Heart right ventricle (tissue), 16 donors: ENCODE results near the gene SCYGR4. TPM values are rescaled to one million over a fixed set of nuclear protein-coding genes. Genes with fewer than 3 reads are reported as not detected.

Experiments
- ATAC-seq, 8 donors: fragments of 200-7000 bp; cut with Tn5 transposase; one replicate each; pipeline ENCODE4 v1.9.1; 2020; ENCODE audit warnings: mild to moderate bottlenecking in 8 of 8, moderate library complexity in 8 of 8, moderate number of reproducible peaks in 1 of 8
- DNase-seq, 2 donors: peaks; one replicate each; pipeline ENCODE4 v3.0.0-alpha.2; 2020
- H3K27ac ChIP-seq, 10 donors: fragments of 200-600 bp; sonication (generic) in 2 of 10; one replicate each; pipeline versions ENCODE4 v1.5.0 to v1.8.0; 2020 to 2022; ENCODE audit warnings: mild to moderate bottlenecking in 3 of 10
- H3K27me3 ChIP-seq, 7 donors: fragments of 200-600 bp; one replicate each; pipeline ENCODE4 v1.8.0; 2021 to 2022; ENCODE audit warnings: mild to moderate bottlenecking in 2 of 7
- H3K36me3 ChIP-seq, 9 donors: fragments of 200-600 bp; sonication (generic) in 1 of 9; one replicate each; pipeline versions ENCODE4 v1.5.0 to v1.8.0; 2020 to 2022; ENCODE audit warnings: mild to moderate bottlenecking in 2 of 9
- H3K4me1 ChIP-seq, 9 donors: fragments of 200-600 bp; sonication (generic) in 1 of 9; one replicate each; pipeline versions ENCODE4 v1.5.0 to v1.8.0; 2020 to 2022; ENCODE audit warnings: mild to moderate bottlenecking in 4 of 9
- H3K4me3 ChIP-seq, 10 donors: fragments of 200-600 bp; sonication (generic) in 2 of 10; one replicate each; pipeline versions ENCODE4 v1.5.0 to v1.8.0; 2020 to 2022; ENCODE audit warnings: mild to moderate bottlenecking in 7 of 10, moderate library complexity in 2 of 10
- H3K9me3 ChIP-seq, 11 donors: fragments of 200-600 bp in 10 of 11; sonication (generic) in 2 of 11; one replicate each; pipeline versions ENCODE4 v1.5.0 to v1.8.0; 2013 to 2022; ENCODE audit warnings: mild to moderate bottlenecking in 2 of 11, control low read depth in 1 of 11, moderate library complexity in 1 of 11
- CTCF ChIP-seq, 9 donors: fragments of 200-600 bp; sonication (generic) in 2 of 9; IDR thresholded peaks; one replicate each; pipeline versions ENCODE4 v1.5.0 to v1.8.0; 2021 to 2022; ENCODE audit warnings: antibody characterized with exemption in 9 of 9, mild to moderate bottlenecking in 5 of 9, moderate library complexity in 1 of 9
- WGBS, 2 donors: extraction: QIAGEN DNeasy Blood & Tissue Kit; methylation state at CpG; one replicate each; pipeline ENCODE4 v1.1.7; 2013; ENCODE audit warnings: inconsistent platforms in 1 of 2; 5-methylcytosine and 5-hydroxymethylcytosine counted together
- intact Hi-C, 10 donors: fragments of 100-400 bp; cut with DNase I; formaldehyde crosslinking; loops; one replicate each; pipeline versions ENCODE4 v1.11.1 to v1.14.2; 2022
- polyA plus RNA-seq, 2 donors: library from polyadenylated mRNA; stranded (reverse); fragments of 200-250 nt; gene quantifications; one replicate each; pipeline ENCODE4 v1.2.3, GENCODE V29; 2013
- total RNA-seq, 10 donors: library from RNA; stranded (reverse); fragmentation: NEBNext Ultra II Directional in 3 of 10; extraction: Animal tissue kit (Norgen Biotek cat#: 25700) in 3 of 10; gene quantifications; one replicate each; pipeline versions ENCODE4 v1.2.1 to v1.2.4, GENCODE V29; 2021 to 2023
- donor health status: Arrhythmogenic right ventricular cardiomyopathy.
- donor health status: ischemic (EF 13 %, LVEDD 7.1; RV severe dilation, severe dysfunction).
- donor health status: healthy with polysubstance abuse.
- donor health status: DM: no; HTN: yes; CAD: no.
- donor health status: DM: no; HTN: no; CAD: no.
- donor health status: ischemic (EF 25% LVEDD 6.9; RV normal size, moderate dysfunction).
- donor health status: ischemic (EF 25% LVEDD 5.7; RV mildly dilated, moderate dysfunction).
- donor health status: healthy.
- donor health status: DM: yes; HTN: yes; CAD: no.
- donor health status: Ischemic cardiomyopathy.
- donor health status: ischemic (EF 35%, LVEDD 5.7; RV mildly dilated, moderate dysfunction).
- donor health status: nonischemic (EF 11% LVEDD 7.7; RV severe dilation, severe dysfunction).
- donor health status: DM: yes; HTN: yes; CAD: no.
- donor health status: PGD.
- donor health status: ischemic (EF 29% LVEDD 5.4; RV normal size, mild dysfunction).
- donor health status: nonischemic (EF 23%, LVEDD 6.1; RV moderate dilation, normal function).

Gene SCYGR4
- total and polyA plus RNA-seq, 12 donors: not detected

GRCh38 chr2:227614246-227614645, 3.1 kb upstream of the SCYGR4 start:
- no peaks in the 10 kb centered on the region for H3K36me3 ChIP-seq
- DNase-seq (no peak), ATAC-seq (no peak)
- H3K4me3 ChIP-seq: no peak overlapping the region
- no peak overlapping the region for H3K27ac ChIP-seq
- TF ChIP-seq CTCF (IDR thresholded peaks at IDR 0.05): no peak
- H3K27me3 ChIP-seq: peaks cover 0 to 34% (median 0%) of the 10 kb centered on the region in 7 donors
- H3K9me3 ChIP-seq: no peaks in the 10 kb centered on the region
- intact Hi-C loops: no loop called here
- H3K4me1 ChIP-seq: peaks cover 0 to 7% (median 0%) of the 10 kb centered on the region in 9 donors
- WGBS, 2 donors: 93 to 98% methylated on average over 4 of the region's 4 CpGs

- TF ChIP-seq CTCF (IDR thresholded peaks at IDR 0.05): no peak
- ATAC-seq (no peak), DNase-seq (no peak)
- WGBS, 2 donors: 93 to 99% methylated on average over 4 of the region's 4 CpGs
- Histone ChIP-seq H3K27me3 (peaks cover 0 to 34% (median 0%) of the 10 kb centered on the region in 7 donors), H3K4me3 (no peak within 1 kb of the TSS), H3K9me3 (no peaks in the 10 kb centered on the region), H3K4me1 (peaks cover 0 to 7% (median 0%) of the 10 kb centered on the region in 9 donors), H3K36me3 (no peaks in the 10 kb centered on the region), H3K27ac (no peak within 1 kb of the TSS)
- intact Hi-C loops: no loop called here
Measured at GRCh38 chr2:227614740-227615139, 2.6 kb upstream of the SCYGR4 start, which contains the start of gene SCYGR3. SCYGR3 (minus strand) TSS chr2:227614840; CDS start chr2:227614840, 0 bp downstream.

GRCh38 chr2:227615181-227615580, 2.1 kb upstream of the SCYGR4 start:
- no peak overlapping the region for H3K4me3 ChIP-seq
- H3K27me3 ChIP-seq: peaks cover 0 to 34% (median 0%) of the 10 kb centered on the region in 7 donors
- DNase-seq (no peak), ATAC-seq (no peak)
- WGBS, 2 donors: 93 to 94% methylated on average over 4 of the region's 4 CpGs
- no peaks in the 10 kb centered on the region for H3K36me3 ChIP-seq
- H3K27ac ChIP-seq: no peak overlapping the region
- intact Hi-C loops: no loop called here
- H3K9me3 ChIP-seq: no peaks in the 10 kb centered on the region
- no peak for TF ChIP-seq CTCF (IDR thresholded peaks at IDR 0.05)
- peaks cover 0 to 7% (median 0%) of the 10 kb centered on the region in 9 donors for H3K4me1 ChIP-seq

GRCh38 chr2:227615906-227616305, 1.4 kb upstream of the SCYGR4 start:
- no peaks in the 10 kb centered on the region for H3K9me3 ChIP-seq
- intact Hi-C loops: no loop called here
- H3K27ac ChIP-seq: no peak overlapping the region
- no peaks in the 10 kb centered on the region for H3K36me3 ChIP-seq
- no peak for TF ChIP-seq CTCF (IDR thresholded peaks at IDR 0.05)
- no peak for ATAC-seq
- DNase-seq: no peak
- no peak overlapping the region for H3K4me3 ChIP-seq
- WGBS, 2 donors: 61 to 62% methylated on average over 5 of the region's 5 CpGs
- peaks cover 0 to 7% (median 0%) of the 10 kb centered on the region in 9 donors for H3K4me1 ChIP-seq
- peaks cover 0 to 34% (median 0%) of the 10 kb centered on the region in 7 donors for H3K27me3 ChIP-seq
